A549 treated with RU486 at 1 μM for 4 hours (cell line): ENCODE measurements around the gene TNIP1. TPM values are rescaled to one million over a fixed set of nuclear protein-coding genes. Genes with fewer than 3 reads are reported as not detected.

Experiments used
- total RNA-seq: library from RNA; stranded (reverse); fragments of 200-300 nt; extraction: Qiagen RNA extraction; gene quantifications from 5 replicates; pipeline ENCODE4 v1.2.3, GENCODE V29; 2022; ENCODE audit warnings: low read depth

The TNIP1 gene
- total RNA-seq: 126 to 142 TPM (median 127 TPM) in 5 replicates

GRCh38 chr5:151080613-151081430 is at the start of gene TNIP1:
TSS of gene TNIP1 (minus strand) at chr5:151081034. CDS start at chr5:151065095, 15,939 bp downstream.

DNA sequence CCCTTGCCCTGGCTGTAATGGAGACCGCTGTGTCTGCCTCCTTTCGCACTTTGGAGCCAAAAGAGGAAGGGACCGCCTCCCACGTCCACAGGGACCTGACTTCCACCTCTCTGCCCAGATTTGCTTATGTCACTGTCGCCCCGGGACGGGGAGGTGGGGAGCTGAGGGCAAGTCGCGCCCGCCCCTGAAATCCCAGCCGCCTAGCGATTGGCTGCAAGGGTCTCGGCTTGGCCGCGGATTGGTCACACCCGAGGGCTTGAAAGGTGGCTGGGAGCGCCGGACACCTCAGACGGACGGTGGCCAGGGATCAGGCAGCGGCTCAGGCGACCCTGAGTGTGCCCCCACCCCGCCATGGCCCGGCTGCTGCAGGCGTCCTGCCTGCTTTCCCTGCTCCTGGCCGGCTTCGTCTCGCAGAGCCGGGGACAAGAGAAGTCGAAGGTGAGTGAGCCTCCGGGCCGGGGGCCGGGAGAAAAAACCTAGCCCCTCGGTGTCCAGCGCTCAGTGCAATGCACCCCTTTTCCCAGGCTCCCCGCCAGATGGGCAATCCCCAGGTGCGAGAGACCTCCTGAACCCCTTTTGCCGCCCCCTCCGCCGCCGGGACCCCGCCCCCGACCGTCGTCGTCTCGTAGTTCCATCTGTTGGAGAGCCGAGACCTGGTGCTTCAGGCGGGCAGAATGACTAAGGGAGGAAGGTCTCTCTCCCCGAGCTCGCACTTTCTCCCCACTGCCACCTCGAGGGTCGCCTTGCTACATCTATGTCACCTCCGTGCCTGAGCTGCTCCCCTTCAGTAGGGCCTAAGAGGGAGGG is 60.3 kb downstream of the TNIP1 start, which contains the start of gene GPX3:
Gene GPX3, plus strand, starts transcription at position 288 of the 807 bp plus-strand sequence. Its CDS starts 64 bp downstream, at position 352.

Other genes with a start within 250 kb of the TNIP1 start
- gene IRGM, start 234.5 kb downstream of the TNIP1 start, total RNA-seq: 0.06 to 0.37 TPM (median 0.15 TPM) in 3 of 5 replicates, not detected in the others
- 1.4 to 2.8 TPM (median 2.5 TPM) in 5 replicates for gene ZNF300, start 176.1 kb downstream of the TNIP1 start, total RNA-seq
- gene GPX3, start 60.4 kb downstream of the TNIP1 start, total RNA-seq: 14.4 to 20.9 TPM (median 18.1 TPM) in 5 replicates
- 38.1 to 42.0 TPM (median 39.3 TPM) in 5 replicates for gene ANXA6, start 76.7 kb upstream of the TNIP1 start, total RNA-seq
- gene CCDC69, start 143.1 kb upstream of the TNIP1 start, total RNA-seq: 1.5 to 2.0 TPM (median 1.7 TPM) in 5 replicates
- gene GM2A, start 172.2 kb upstream of the TNIP1 start, total RNA-seq: 16.3 to 18.9 TPM (median 17.0 TPM) in 5 replicates
- not detected in 5 replicates for gene SLC36A3, start 222.7 kb upstream of the TNIP1 start, total RNA-seq